KMS-11 (cell line): Measurements from ENCODE around the gene BICDL1.
"Not testable (repeated sequence)": the region's sequence is repeated elsewhere in the genome, so short reads cannot be mapped to it uniquely, and the experiment has no call there.

Experiments used
- H2AFZ ChIP-seq: fragments of 200-600 bp; sonication (generic); 2 replicates; pipeline ENCODE4 v1.6.1; 2016; ENCODE audit warnings: antibody characterized with exemption, mixed run types, low read depth
- H3K27ac ChIP-seq: fragments of 200-600 bp; sonication (generic); 2 replicates; pipeline ENCODE4 v1.6.1; 2016; ENCODE audit warnings: mild to moderate bottlenecking, mixed run types
- H3K27me3 ChIP-seq: fragments of 200-600 bp; sonication (generic); 2 replicates; pipeline ENCODE4 v1.6.1; 2017; ENCODE audit warnings: mild to moderate bottlenecking, low read depth, mixed run types, moderate library complexity; ENCODE audit not compliant: insufficient read depth
- H3K36me3 ChIP-seq: fragments of 200-600 bp; sonication (generic); 2 replicates; pipeline ENCODE4 v1.6.1; 2017; ENCODE audit warnings: mild to moderate bottlenecking, mixed run types; ENCODE audit not compliant: insufficient read depth
- H3K4me1 ChIP-seq: fragments of 200-600 bp; sonication (generic); 2 replicates; pipeline ENCODE4 v1.6.1; 2016; ENCODE audit warnings: mild to moderate bottlenecking, low read depth, mixed run types; ENCODE audit not compliant: poor library complexity, severe bottlenecking
- H3K4me2 ChIP-seq: fragments of 200-600 bp; sonication (generic); 2 replicates; pipeline ENCODE4 v1.7.0; 2016; ENCODE audit warnings: mild to moderate bottlenecking, mixed run types
- H3K4me3 ChIP-seq: fragments of 200-600 bp; sonication (generic); IDR thresholded peaks from 2 replicates; pipeline ENCODE4 v1.6.1; 2017; ENCODE audit warnings: low read depth, low read length, mixed read lengths; ENCODE audit not compliant: insufficient read depth
- H3K79me2 ChIP-seq: fragments of 200-600 bp; sonication (generic); 2 replicates; pipeline ENCODE4 v1.6.1; 2016; ENCODE audit warnings: low read depth, mixed run types; ENCODE audit not compliant: insufficient read depth
- H3K9ac ChIP-seq: fragments of 200-600 bp; sonication (generic); 2 replicates; pipeline ENCODE4 v1.6.1; 2016; ENCODE audit warnings: mild to moderate bottlenecking, mixed run types
- H4K20me1 ChIP-seq: fragments of 200-600 bp; sonication (generic); 2 replicates; pipeline ENCODE4 v1.6.1; 2016; ENCODE audit warnings: mild to moderate bottlenecking, mixed run types; ENCODE audit not compliant: insufficient read depth
- TF ChIP-seq, protein P1 (sequence below): fragments of 200-600 bp; sonication (generic); conservative IDR thresholded peaks from 2 replicates; pipeline ENCODE4 v1.6.1; 2017; ENCODE audit warnings: low read depth, mild to moderate bottlenecking, antibody characterized with exemption, low read length, moderate library complexity, mixed read lengths

Gene BICDL1

DNA sequence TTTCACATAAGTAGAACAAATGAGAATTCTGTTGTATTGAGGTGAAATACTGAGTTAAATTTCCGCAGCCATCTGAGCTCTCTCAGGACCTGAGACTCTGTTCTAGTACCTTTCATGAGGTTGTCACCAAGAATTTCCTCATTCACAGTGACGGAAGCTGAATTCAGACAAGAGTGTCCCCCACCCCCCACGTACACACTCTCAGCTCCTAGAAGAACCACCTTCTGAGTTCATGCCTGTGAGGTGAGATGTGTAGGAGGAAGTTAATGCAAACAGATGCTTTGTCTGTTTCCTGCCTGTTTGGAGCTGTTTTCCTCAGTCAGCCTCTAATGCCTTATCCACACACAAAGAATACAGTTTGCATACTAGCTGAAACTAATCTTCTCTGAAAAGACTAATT, 18.2 kb downstream of the BICDL1 start:
- TF ChIP-seq, protein P1, sequence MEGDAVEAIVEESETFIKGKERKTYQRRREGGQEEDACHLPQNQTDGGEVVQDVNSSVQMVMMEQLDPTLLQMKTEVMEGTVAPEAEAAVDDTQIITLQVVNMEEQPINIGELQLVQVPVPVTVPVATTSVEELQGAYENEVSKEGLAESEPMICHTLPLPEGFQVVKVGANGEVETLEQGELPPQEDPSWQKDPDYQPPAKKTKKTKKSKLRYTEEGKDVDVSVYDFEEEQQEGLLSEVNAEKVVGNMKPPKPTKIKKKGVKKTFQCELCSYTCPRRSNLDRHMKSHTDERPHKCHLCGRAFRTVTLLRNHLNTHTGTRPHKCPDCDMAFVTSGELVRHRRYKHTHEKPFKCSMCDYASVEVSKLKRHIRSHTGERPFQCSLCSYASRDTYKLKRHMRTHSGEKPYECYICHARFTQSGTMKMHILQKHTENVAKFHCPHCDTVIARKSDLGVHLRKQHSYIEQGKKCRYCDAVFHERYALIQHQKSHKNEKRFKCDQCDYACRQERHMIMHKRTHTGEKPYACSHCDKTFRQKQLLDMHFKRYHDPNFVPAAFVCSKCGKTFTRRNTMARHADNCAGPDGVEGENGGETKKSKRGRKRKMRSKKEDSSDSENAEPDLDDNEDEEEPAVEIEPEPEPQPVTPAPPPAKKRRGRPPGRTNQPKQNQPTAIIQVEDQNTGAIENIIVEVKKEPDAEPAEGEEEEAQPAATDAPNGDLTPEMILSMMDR = no peak
- H3K4me3 ChIP-seq = no peak overlapping the region
- no peak overlapping the region for H3K9ac ChIP-seq
- H3K4me1 ChIP-seq = no peaks in the 10 kb centered on the region
- H4K20me1 ChIP-seq = no peaks in the 10 kb centered on the region
- no peaks in the 10 kb centered on the region for H3K27me3 ChIP-seq
- no peaks in the 10 kb centered on the region for H3K36me3 ChIP-seq
- no peak overlapping the region for H3K27ac ChIP-seq
- H2AFZ ChIP-seq = no peak overlapping the region
- no peaks in the 10 kb centered on the region for H3K79me2 ChIP-seq
- no peak overlapping the region for H3K4me2 ChIP-seq

DNA sequence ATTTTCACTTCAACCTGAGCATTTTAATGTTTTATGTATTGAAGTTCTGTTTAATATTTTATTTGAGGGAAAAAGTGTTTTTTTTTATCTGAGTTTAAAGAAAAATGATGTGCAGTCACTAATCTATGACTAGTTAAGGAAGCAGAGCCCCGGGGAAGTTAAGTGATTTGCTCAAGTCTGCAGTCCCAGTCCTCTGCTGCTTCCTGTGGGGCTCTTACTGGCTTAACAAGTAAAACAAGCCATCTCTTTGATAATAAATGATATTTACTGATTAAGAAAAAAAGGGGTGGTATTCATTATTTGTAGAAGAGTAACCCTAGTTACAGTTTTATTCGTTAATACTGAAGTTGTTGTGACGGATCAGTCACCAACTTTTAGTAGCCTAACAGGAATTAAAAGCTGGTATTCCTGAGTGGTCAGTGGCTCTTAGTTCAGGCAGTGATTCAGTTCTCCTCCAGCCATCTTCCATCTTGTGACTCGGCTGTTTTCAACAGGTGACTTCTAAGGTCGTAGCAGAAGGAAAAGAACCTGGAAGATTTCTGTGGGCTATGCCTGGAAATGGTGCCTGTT, 21.7 kb downstream of the BICDL1 start:
- no peaks in the 10 kb centered on the region for H3K79me2 ChIP-seq
- no peak overlapping the region for H3K4me3 ChIP-seq
- TF ChIP-seq, protein P1 = no peak
- H3K4me2 ChIP-seq = no peak overlapping the region
- no peaks in the 10 kb centered on the region for H3K4me1 ChIP-seq
- H2AFZ ChIP-seq = no peak overlapping the region
- H3K9ac ChIP-seq = no peak overlapping the region
- H3K36me3 ChIP-seq = no peaks in the 10 kb centered on the region
- no peaks in the 10 kb centered on the region for H4K20me1 ChIP-seq
- H3K27ac ChIP-seq = no peak overlapping the region
- no peaks in the 10 kb centered on the region for H3K27me3 ChIP-seq

DNA sequence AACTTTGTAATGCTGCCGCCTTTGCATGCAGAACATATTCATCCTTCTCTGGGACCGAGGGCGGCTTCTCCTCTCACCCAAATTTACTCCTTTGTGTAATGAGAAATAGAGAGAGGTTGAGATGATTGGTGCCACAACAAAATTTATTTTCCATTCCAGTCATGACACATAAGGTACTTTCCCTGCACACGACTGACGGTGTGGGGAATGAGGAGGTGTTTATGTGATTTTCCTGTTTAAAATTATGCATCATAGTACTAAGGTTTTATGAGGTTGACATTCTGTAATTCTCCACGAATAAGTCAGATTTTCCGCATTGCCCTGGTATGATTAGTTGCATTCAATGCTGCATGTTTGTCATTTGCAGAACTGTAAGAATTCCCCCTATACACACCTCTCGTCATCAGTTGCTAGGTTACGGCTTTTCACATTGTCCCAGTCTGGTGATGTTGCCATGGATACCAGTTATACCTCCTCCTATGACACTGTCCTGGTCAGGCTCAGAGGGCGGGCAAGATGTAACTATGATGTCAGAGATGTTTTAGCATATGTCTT, 23.1 kb downstream of the BICDL1 start:
- no peaks in the 10 kb centered on the region for H3K4me1 ChIP-seq
- TF ChIP-seq, protein P1 = no peak
- H3K79me2 ChIP-seq = no peaks in the 10 kb centered on the region
- H3K9ac ChIP-seq = no peak overlapping the region
- no peak overlapping the region for H3K27ac ChIP-seq
- H3K27me3 ChIP-seq = no peaks in the 10 kb centered on the region
- H3K4me2 ChIP-seq = no peak overlapping the region
- H4K20me1 ChIP-seq = no peaks in the 10 kb centered on the region
- H3K4me3 ChIP-seq = no peak overlapping the region
- H3K36me3 ChIP-seq = no peaks in the 10 kb centered on the region
- H2AFZ ChIP-seq = no peak overlapping the region

DNA sequence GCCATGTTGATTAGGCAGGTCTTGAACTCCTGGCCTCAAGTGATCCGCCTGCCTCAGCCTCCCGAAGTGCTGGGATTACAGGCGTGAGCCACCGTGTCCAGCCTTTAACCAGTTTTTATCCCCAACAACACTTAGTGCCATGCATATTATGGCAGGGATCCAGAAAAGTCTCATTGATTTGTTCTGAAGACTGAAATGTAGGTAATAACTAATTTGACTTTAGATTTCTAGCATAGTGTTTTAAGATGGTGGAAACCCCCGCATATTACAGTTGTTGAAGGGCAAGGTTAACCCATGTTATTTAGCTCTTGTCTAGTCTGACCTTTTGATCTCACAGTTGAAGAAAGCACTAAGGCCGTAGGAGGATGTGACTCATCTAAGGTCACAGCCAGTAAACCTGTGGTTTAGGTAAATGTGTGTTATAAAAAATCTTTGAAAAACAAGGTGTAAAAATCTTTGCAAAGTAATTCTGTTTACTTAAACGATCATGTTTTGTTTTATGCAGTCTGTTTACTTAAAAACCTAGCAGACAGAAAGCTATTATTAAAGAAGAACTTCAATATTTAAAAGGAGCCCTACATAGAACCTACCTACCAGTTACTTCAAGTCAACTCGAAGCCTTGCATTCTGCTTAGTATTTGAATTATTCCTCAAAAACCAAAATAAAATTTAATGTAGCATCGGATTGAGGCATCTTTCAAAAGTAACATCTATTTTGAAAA, 24.8 kb downstream of the BICDL1 start:
- Histone ChIP-seq H4K20me1 (no peaks in the 10 kb centered on the region), H3K9ac (no peak overlapping the region), H3K4me1 (no peaks in the 10 kb centered on the region), H3K79me2 (no peaks in the 10 kb centered on the region), H3K4me2 (no peak overlapping the region), H3K36me3 (no peaks in the 10 kb centered on the region), H3K27ac (no peak overlapping the region), H2AFZ (no peak overlapping the region), H3K4me3 (no peak overlapping the region), H3K27me3 (no peaks in the 10 kb centered on the region)
- TF ChIP-seq, protein P1 = no peak

DNA sequence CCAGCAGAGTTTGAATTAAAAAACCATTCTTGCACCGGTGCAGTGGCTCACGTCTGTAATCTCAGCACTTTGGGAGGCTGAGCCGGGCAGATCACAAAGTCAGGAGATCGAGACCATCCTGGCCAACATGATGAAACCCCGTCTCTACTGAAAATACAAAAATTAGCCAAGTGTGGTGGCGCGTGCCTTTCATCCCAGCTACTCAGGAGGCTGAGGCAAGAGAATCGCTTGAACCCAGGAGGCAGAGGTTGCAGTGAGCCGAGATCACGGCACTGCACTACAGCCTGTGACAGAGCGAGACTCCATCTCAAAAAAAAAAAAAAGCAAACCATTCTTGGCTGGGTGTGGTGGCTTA, 25.3 kb downstream of the BICDL1 start:
- H3K27ac ChIP-seq, H4K20me1 ChIP-seq, H3K27me3 ChIP-seq, H3K79me2 ChIP-seq, H3K4me1 ChIP-seq, H3K36me3 ChIP-seq, H2AFZ ChIP-seq, H3K9ac ChIP-seq, H3K4me2 ChIP-seq, H3K4me3 ChIP-seq: not testable (repeated sequence)
